ENCODE data around the gene IKZF1.

- TF ChIP-seq, protein P1, sequence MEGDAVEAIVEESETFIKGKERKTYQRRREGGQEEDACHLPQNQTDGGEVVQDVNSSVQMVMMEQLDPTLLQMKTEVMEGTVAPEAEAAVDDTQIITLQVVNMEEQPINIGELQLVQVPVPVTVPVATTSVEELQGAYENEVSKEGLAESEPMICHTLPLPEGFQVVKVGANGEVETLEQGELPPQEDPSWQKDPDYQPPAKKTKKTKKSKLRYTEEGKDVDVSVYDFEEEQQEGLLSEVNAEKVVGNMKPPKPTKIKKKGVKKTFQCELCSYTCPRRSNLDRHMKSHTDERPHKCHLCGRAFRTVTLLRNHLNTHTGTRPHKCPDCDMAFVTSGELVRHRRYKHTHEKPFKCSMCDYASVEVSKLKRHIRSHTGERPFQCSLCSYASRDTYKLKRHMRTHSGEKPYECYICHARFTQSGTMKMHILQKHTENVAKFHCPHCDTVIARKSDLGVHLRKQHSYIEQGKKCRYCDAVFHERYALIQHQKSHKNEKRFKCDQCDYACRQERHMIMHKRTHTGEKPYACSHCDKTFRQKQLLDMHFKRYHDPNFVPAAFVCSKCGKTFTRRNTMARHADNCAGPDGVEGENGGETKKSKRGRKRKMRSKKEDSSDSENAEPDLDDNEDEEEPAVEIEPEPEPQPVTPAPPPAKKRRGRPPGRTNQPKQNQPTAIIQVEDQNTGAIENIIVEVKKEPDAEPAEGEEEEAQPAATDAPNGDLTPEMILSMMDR (conservative IDR thresholded peaks at IDR 0.05; ENCODE audit: low read length): no peak
- TF ChIP-seq EZH2phosphoT487 (IDR thresholded peaks at IDR 0.05; ENCODE audit: borderline replicate concordance): no peak
Measured at GRCh38 chr7:50327443-50327842, 22.9 kb downstream of the IKZF1 start.

Measured in Loucy (cell line).